ENCODE results near the gene TRIP12. TPM values are rescaled to one million over a fixed set of nuclear protein-coding genes. Genes with fewer than 3 reads are reported as not detected.
A peak's percentile ranks its signal among the peaks of the same experiment; 100 is the strongest.
"Not testable (repeated sequence)": the region's sequence is repeated elsewhere in the genome, so short reads cannot be mapped to it uniquely, and the experiment has no call there.

Gene TRIP12
- 240 and 246 TPM in 2 replicates for total RNA-seq

GRCh38 chr2:229921892-229922448, at the start of gene TRIP12:
TSS of gene TRIP12 (minus strand) at chr2:229922009. CDS start at chr2:229880079, 41,930 bp downstream.
- Mint-ChIP-seq H3K4me1 (peaks cover 31% of the 10 kb centered on the region), H3K27me3 (no peaks in the 10 kb centered on the region), H3K27ac (peak within 1 kb of the TSS; percentile 99), H3K4me3 (peak within 1 kb of the TSS; percentile 100), H3K9me3 (no peaks in the 10 kb centered on the region), H3K36me3 (ENCODE audit: low read depth) (peaks cover 34% of the 10 kb centered on the region)
- DNase-seq = peak; percentile 96
- intact Hi-C loops (cut with micrococcal nuclease) = loop anchor here (1.0 to 10.0 kb wide), 4 partner anchors 12 to 493 kb away; partner anchors contain the start of gene SP100

GRCh38 chr2:229971298-229971790, 49.5 kb upstream of the TRIP12 start:
- peaks cover 6% of the 10 kb centered on the region for H3K27me3 Mint-ChIP-seq
- H3K27ac Mint-ChIP-seq = no peak overlapping the region
- no peak overlapping the region for H3K4me3 Mint-ChIP-seq
- no peak for DNase-seq
- intact Hi-C loops (cut with micrococcal nuclease) = no loop called here
- no peaks in the 10 kb centered on the region for H3K36me3 Mint-ChIP-seq (ENCODE audit: low read depth)
- H3K9me3 Mint-ChIP-seq = peaks cover 6% of the 10 kb centered on the region
- H3K4me1 Mint-ChIP-seq = no peaks in the 10 kb centered on the region

GRCh38 chr2:229970406-229970805, 48.6 kb upstream of the TRIP12 start:
- peaks cover 6% of the 10 kb centered on the region for H3K9me3 Mint-ChIP-seq
- peaks cover 6% of the 10 kb centered on the region for H3K27me3 Mint-ChIP-seq
- intact Hi-C loops (cut with micrococcal nuclease) = no loop called here

GRCh38 chr2:229969921-229970320, 48.1 kb upstream of the TRIP12 start:
- no peak for DNase-seq
- Mint-ChIP-seq H3K27ac (no peak overlapping the region), H3K9me3 (peaks cover 6% of the 10 kb centered on the region), H3K4me3 (no peak overlapping the region), H3K27me3 (peaks cover 6% of the 10 kb centered on the region), H3K36me3 (ENCODE audit: low read depth) (no peaks in the 10 kb centered on the region), H3K4me1 (no peaks in the 10 kb centered on the region)
- intact Hi-C loops (cut with micrococcal nuclease) = no loop called here

More at GRCh38 chr2:229970406-229970805, 48.6 kb upstream of the TRIP12 start:
- H3K4me3 Mint-ChIP-seq = no peak overlapping the region
- H3K36me3 Mint-ChIP-seq (ENCODE audit: low read depth) = no peaks in the 10 kb centered on the region
- no peaks in the 10 kb centered on the region for H3K4me1 Mint-ChIP-seq
- no peak overlapping the region for H3K27ac Mint-ChIP-seq
- DNase-seq = no peak

- H3K36me3 Mint-ChIP-seq (ENCODE audit: low read depth); H3K4me3 Mint-ChIP-seq; H3K9me3 Mint-ChIP-seq; intact Hi-C loops (cut with micrococcal nuclease); H3K27ac Mint-ChIP-seq; H3K27me3 Mint-ChIP-seq; DNase-seq; H3K4me1 Mint-ChIP-seq: not testable (repeated sequence)
These were observed 41.8 kb upstream of the TRIP12 start for GRCh38 chr2:229963596-229963995.

GRCh38 chr2:229956491-229956890, 34.7 kb upstream of the TRIP12 start:
- no peaks in the 10 kb centered on the region for H3K9me3 Mint-ChIP-seq
- DNase-seq = no peak
- no peak overlapping the region for H3K27ac Mint-ChIP-seq
- intact Hi-C loops (cut with micrococcal nuclease) = no loop called here
- H3K4me1 Mint-ChIP-seq = no peaks in the 10 kb centered on the region
- H3K4me3 Mint-ChIP-seq = no peak overlapping the region
- no peaks in the 10 kb centered on the region for H3K36me3 Mint-ChIP-seq (ENCODE audit: low read depth)
- H3K27me3 Mint-ChIP-seq = no peaks in the 10 kb centered on the region

GRCh38 chr2:229955663-229956062, 33.9 kb upstream of the TRIP12 start:
- no peaks in the 10 kb centered on the region for H3K27me3 Mint-ChIP-seq
- intact Hi-C loops (cut with micrococcal nuclease) = no loop called here
- H3K4me1 Mint-ChIP-seq = no peaks in the 10 kb centered on the region
- H3K36me3 Mint-ChIP-seq (ENCODE audit: low read depth) = no peaks in the 10 kb centered on the region
- no peak overlapping the region for H3K4me3 Mint-ChIP-seq
- DNase-seq = no peak
- no peak overlapping the region for H3K27ac Mint-ChIP-seq
- no peaks in the 10 kb centered on the region for H3K9me3 Mint-ChIP-seq

- Mint-ChIP-seq H3K27ac (no peak overlapping the region), H3K4me3 (no peak overlapping the region), H3K36me3 (ENCODE audit: low read depth) (no peaks in the 10 kb centered on the region), H3K4me1 (peaks cover 4% of the 10 kb centered on the region), H3K9me3 (no peaks in the 10 kb centered on the region), H3K27me3 (no peaks in the 10 kb centered on the region)
- no peak for DNase-seq
- intact Hi-C loops (cut with micrococcal nuclease) = no loop called here
These were observed 30.5 kb upstream of the TRIP12 start for GRCh38 chr2:229952256-229952835.

- no peaks in the 10 kb centered on the region for H3K27me3 Mint-ChIP-seq
- peaks cover 12% of the 10 kb centered on the region for H3K4me1 Mint-ChIP-seq
- no peaks in the 10 kb centered on the region for H3K36me3 Mint-ChIP-seq (ENCODE audit: low read depth)
- DNase-seq = no peak
- H3K4me3 Mint-ChIP-seq = no peak overlapping the region
- H3K27ac Mint-ChIP-seq = no peak overlapping the region
- no peaks in the 10 kb centered on the region for H3K9me3 Mint-ChIP-seq
- intact Hi-C loops (cut with micrococcal nuclease) = no loop called here
These were observed 25.7 kb upstream of the TRIP12 start for GRCh38 chr2:229947544-229947943.

- no peak overlapping the region for H3K27ac Mint-ChIP-seq
- no peak overlapping the region for H3K4me3 Mint-ChIP-seq
- H3K27me3 Mint-ChIP-seq = no peaks in the 10 kb centered on the region
- intact Hi-C loops (cut with micrococcal nuclease) = no loop called here
- H3K36me3 Mint-ChIP-seq (ENCODE audit: low read depth) = no peaks in the 10 kb centered on the region
- DNase-seq = no peak
- peaks cover 12% of the 10 kb centered on the region for H3K4me1 Mint-ChIP-seq
- no peaks in the 10 kb centered on the region for H3K9me3 Mint-ChIP-seq
These were observed 24.2 kb upstream of the TRIP12 start for GRCh38 chr2:229945975-229946374.

GRCh38 chr2:229943770-229944449, 22.1 kb upstream of the TRIP12 start:
- Mint-ChIP-seq H3K4me3 (no peak overlapping the region), H3K9me3 (no peaks in the 10 kb centered on the region), H3K4me1 (peaks cover 12% of the 10 kb centered on the region), H3K27me3 (no peaks in the 10 kb centered on the region), H3K36me3 (ENCODE audit: low read depth) (no peaks in the 10 kb centered on the region), H3K27ac (no peak overlapping the region)
- no peak for DNase-seq
- intact Hi-C loops (cut with micrococcal nuclease) = no loop called here

GRCh38 chr2:229943171-229943570, 21.4 kb upstream of the TRIP12 start:
- no peak for DNase-seq
- Mint-ChIP-seq H3K27me3 (no peaks in the 10 kb centered on the region), H3K9me3 (no peaks in the 10 kb centered on the region), H3K4me1 (peaks cover 12% of the 10 kb centered on the region), H3K4me3 (no peak overlapping the region), H3K36me3 (ENCODE audit: low read depth) (no peaks in the 10 kb centered on the region), H3K27ac (no peak overlapping the region)
- intact Hi-C loops (cut with micrococcal nuclease) = no loop called here

- no peak overlapping the region for H3K27ac Mint-ChIP-seq
- H3K4me1 Mint-ChIP-seq = peaks cover 10% of the 10 kb centered on the region
- no peaks in the 10 kb centered on the region for H3K9me3 Mint-ChIP-seq
- intact Hi-C loops (cut with micrococcal nuclease) = no loop called here
- no peaks in the 10 kb centered on the region for H3K36me3 Mint-ChIP-seq (ENCODE audit: low read depth)
- no peaks in the 10 kb centered on the region for H3K27me3 Mint-ChIP-seq
- H3K4me3 Mint-ChIP-seq = no peak overlapping the region
- DNase-seq = no peak
These were observed 20.9 kb upstream of the TRIP12 start for GRCh38 chr2:229942671-229943070.

- intact Hi-C loops (cut with micrococcal nuclease) = no loop called here
- no peak overlapping the region for H3K4me3 Mint-ChIP-seq
- H3K36me3 Mint-ChIP-seq (ENCODE audit: low read depth) = no peaks in the 10 kb centered on the region
- no peak for DNase-seq
- no peak overlapping the region for H3K27ac Mint-ChIP-seq
- no peaks in the 10 kb centered on the region for H3K4me1 Mint-ChIP-seq
- H3K9me3 Mint-ChIP-seq = peaks cover 3% of the 10 kb centered on the region
- no peaks in the 10 kb centered on the region for H3K27me3 Mint-ChIP-seq
These were observed 15.7 kb upstream of the TRIP12 start for GRCh38 chr2:229937537-229937936.
